Measurements from ENCODE around the gene WFS1. TPM values are rescaled to one million over a fixed set of nuclear protein-coding genes. Genes with fewer than 3 reads are reported as not detected.

WFS1 gene
- total RNA-seq, 4 donors from 2014 or later: 31.5 to 124 (median 34.8) TPM

GRCh38 chr4:6232836-6233785 lies 36.5 kb upstream of the WFS1 start:
- H3K9me3 ChIP-seq: no peaks in the 10 kb centered on the region
- TF ChIP-seq POLR2AphosphoS5 (IDR thresholded peaks at IDR 0.05): no peak
- no peaks in the 10 kb centered on the region for H3K36me3 ChIP-seq
- H3K27me3 ChIP-seq: peaks cover 23% of the 10 kb centered on the region
- H3K4me1 ChIP-seq: no peaks in the 10 kb centered on the region
- WGBS: 86% methylated on average over 25 of the region's 30 CpGs
- peak; percentile 35 to 60 for DNase-seq (ENCODE audit: low spot score in 2 of 2)
- H3K4me3 ChIP-seq: no peak overlapping the region
- H3K27ac ChIP-seq: no peak overlapping the region

GRCh38 chr4:6233929-6234328 lies 35.7 kb upstream of the WFS1 start:
- H3K36me3 ChIP-seq: no peaks in the 10 kb centered on the region
- 72% methylated on average over 6 of the region's 6 CpGs for WGBS
- peak; percentile 22 to 52 for DNase-seq (ENCODE audit: low spot score in 2 of 2)
- no peaks in the 10 kb centered on the region for H3K4me1 ChIP-seq
- H3K9me3 ChIP-seq: no peaks in the 10 kb centered on the region
- no peak overlapping the region for H3K4me3 ChIP-seq
- no peak overlapping the region for H3K27ac ChIP-seq
- TF ChIP-seq POLR2A (IDR thresholded peaks at IDR 0.05) (no peak), POLR2AphosphoS5 (IDR thresholded peaks at IDR 0.05) (no peak), CTCF (IDR thresholded peaks at IDR 0.05) (no peak), EP300 (IDR thresholded peaks at IDR 0.05) (no peak)
- peaks cover 20% of the 10 kb centered on the region for H3K27me3 ChIP-seq

GRCh38 chr4:6235012-6235411 lies 34.6 kb upstream of the WFS1 start:
- 91% methylated on average over 7 of the region's 7 CpGs for WGBS
- DNase-seq (ENCODE audit: low spot score in 2 of 2): peak; percentile 24 to 67
- TF ChIP-seq EP300 (IDR thresholded peaks at IDR 0.05) (no peak), CTCF (IDR thresholded peaks at IDR 0.05) (no peak), POLR2A (IDR thresholded peaks at IDR 0.05) (no peak), POLR2AphosphoS5 (IDR thresholded peaks at IDR 0.05) (no peak)
- no peak overlapping the region for H3K27ac ChIP-seq
- H3K4me1 ChIP-seq: no peaks in the 10 kb centered on the region
- no peak overlapping the region for H3K4me3 ChIP-seq
- peaks cover 13% of the 10 kb centered on the region for H3K27me3 ChIP-seq
- no peaks in the 10 kb centered on the region for H3K36me3 ChIP-seq
- no peaks in the 10 kb centered on the region for H3K9me3 ChIP-seq

GRCh38 chr4:6235901-6236640 lies 33.6 kb upstream of the WFS1 start:
- Histone ChIP-seq H3K36me3 (no peaks in the 10 kb centered on the region), H3K4me1 (no peaks in the 10 kb centered on the region), H3K27ac (no peak overlapping the region), H3K27me3 (peaks cover 16% of the 10 kb centered on the region), H3K4me3 (no peak overlapping the region), H3K9me3 (no peaks in the 10 kb centered on the region)
- TF ChIP-seq POLR2A (IDR thresholded peaks at IDR 0.05) (no peak), EP300 (IDR thresholded peaks at IDR 0.05) (no peak), CTCF (IDR thresholded peaks at IDR 0.05) (no peak), POLR2AphosphoS5 (IDR thresholded peaks at IDR 0.05) (no peak)
- DNase-seq (ENCODE audit: low spot score in 2 of 2): peak in 1 of 2 donors; percentile 21
- WGBS: 49% methylated on average over 17 of the region's 17 CpGs

GRCh38 chr4:6236816-6237390 lies 32.7 kb upstream of the WFS1 start:
- no peak overlapping the region for H3K4me3 ChIP-seq
- H3K9me3 ChIP-seq: no peaks in the 10 kb centered on the region
- no peaks in the 10 kb centered on the region for H3K4me1 ChIP-seq
- H3K36me3 ChIP-seq: no peaks in the 10 kb centered on the region
- H3K27me3 ChIP-seq: peaks cover 16% of the 10 kb centered on the region
- peak; percentile 15 to 41 for DNase-seq (ENCODE audit: low spot score in 2 of 2)
- TF ChIP-seq POLR2AphosphoS5 (IDR thresholded peaks at IDR 0.05) (no peak), EP300 (IDR thresholded peaks at IDR 0.05) (no peak), POLR2A (IDR thresholded peaks at IDR 0.05) (no peak), CTCF (IDR thresholded peaks at IDR 0.05) (no peak)
- WGBS: 75% methylated on average over 12 of the region's 12 CpGs
- no peak overlapping the region for H3K27ac ChIP-seq

All from suprapubic skin (tissue), 4 donors.